Prostate gland (tissue), 2 donors: ENCODE measurements around the gene ASB9.

Experiments
- POLR2AphosphoS5 ChIP-seq: sonication (generic); formaldehyde crosslinking; IDR thresholded peaks from one replicate; pipeline ENCODE4 v1.6.1; 2017; ENCODE audit warnings: antibody characterized with exemption
- TF ChIP-seq, protein P1 (sequence below), 4 experiments: fragments of 200-600 bp in 2 of 4; fragments of 450-650 bp in 2 of 4; sonication (generic) in 2 of 4; IDR thresholded peaks; 1 replicate in 3 of 4; 2 replicates in 1 of 4; pipeline ENCODE4 v1.5.1; 2016 to 2019; ENCODE audit warnings: antibody characterized with exemption in 4 of 4, mild to moderate bottlenecking in 2 of 4, moderate library complexity in 2 of 4

DNA sequence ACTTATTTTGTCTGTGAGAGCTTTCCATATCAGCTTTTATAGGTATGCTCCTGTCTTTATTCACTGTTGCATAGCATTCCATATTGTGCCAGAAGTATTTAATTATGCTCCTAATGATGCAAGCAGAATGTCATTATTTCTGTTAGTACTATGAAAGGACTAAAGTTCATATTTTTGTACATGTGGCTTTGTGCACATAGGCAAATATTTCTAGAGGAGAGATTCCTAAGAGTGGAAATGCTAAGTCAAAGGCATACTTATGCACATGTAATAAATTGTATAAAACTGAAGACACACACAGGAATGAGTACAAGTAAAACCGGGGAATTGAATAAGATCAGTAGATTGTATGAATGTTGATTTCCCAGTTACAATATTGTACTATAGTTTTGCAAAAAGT is 1.9 kb upstream of the ASB9 start:
- TF ChIP-seq, protein P1, sequence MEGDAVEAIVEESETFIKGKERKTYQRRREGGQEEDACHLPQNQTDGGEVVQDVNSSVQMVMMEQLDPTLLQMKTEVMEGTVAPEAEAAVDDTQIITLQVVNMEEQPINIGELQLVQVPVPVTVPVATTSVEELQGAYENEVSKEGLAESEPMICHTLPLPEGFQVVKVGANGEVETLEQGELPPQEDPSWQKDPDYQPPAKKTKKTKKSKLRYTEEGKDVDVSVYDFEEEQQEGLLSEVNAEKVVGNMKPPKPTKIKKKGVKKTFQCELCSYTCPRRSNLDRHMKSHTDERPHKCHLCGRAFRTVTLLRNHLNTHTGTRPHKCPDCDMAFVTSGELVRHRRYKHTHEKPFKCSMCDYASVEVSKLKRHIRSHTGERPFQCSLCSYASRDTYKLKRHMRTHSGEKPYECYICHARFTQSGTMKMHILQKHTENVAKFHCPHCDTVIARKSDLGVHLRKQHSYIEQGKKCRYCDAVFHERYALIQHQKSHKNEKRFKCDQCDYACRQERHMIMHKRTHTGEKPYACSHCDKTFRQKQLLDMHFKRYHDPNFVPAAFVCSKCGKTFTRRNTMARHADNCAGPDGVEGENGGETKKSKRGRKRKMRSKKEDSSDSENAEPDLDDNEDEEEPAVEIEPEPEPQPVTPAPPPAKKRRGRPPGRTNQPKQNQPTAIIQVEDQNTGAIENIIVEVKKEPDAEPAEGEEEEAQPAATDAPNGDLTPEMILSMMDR (IDR thresholded peaks at IDR 0.05), result no peak
- TF ChIP-seq POLR2AphosphoS5, result no peak
